SKM-1 (cell line): ENCODE measurements around the gene GALNT13.

Experiments used
- DNase-seq: peaks from one replicate; lab custom pipeline; 2025; ENCODE audit not compliant: unreplicated experiment; lab: John Stamatoyannopoulos, UW

GALNT13 gene

DNA sequence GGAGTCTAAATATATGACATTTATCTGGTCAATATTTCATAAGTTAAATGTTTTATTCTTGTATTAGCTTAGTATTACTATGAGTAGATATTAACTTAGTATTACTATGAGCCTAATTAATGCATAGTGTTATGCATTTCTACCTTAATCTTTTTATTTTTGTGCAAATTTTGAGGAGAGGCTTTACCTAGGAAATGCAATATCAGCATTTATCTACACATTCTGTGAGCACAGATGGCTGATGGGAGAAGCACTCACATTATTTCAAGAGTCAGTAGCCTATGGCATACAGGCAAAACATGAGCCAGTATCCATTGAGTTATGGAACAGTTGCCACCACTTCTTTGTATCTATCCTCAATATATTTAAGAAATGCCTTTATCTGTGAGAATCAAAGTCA lies 422.1 kb downstream of the GALNT13 start:
- no peak for DNase-seq

DNA sequence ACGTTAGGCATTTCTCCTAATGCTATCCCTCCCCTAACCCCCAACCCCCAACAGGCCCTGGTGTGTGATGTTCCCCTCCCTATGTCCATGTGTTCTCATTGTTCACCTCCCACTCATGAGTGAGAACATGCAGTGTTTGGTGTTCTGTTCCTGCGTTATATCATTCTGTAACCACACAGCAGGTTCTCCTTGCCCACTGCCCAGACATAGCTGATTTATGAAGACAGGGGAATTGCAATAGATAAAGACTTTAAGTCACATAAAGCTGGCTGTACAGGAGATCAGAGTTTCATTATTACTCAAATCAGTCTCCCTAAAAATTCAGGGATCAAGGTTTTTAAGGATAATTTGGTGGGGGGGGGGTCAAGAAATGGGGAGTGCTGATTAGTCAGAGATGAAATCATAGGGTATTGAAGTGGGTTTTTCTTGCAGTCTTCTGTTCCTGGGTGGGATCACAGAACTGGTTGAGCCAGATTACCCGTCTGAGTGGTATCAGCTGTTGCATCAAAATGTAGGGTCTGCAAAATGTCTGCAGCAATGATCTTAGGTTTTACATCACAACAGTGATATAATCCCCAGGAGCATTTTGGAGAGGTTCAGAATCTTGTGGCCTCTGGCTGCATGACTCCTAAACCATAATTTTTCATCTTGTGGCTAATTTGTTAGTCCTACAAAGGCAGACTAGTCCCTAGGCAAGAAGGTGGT lies 434.7 kb downstream of the GALNT13 start:
- no peak for DNase-seq

- no peak for DNase-seq
These were observed 435.3 kb downstream of the GALNT13 start for GRCh38 chr2:154307007-154307406.

GRCh38 chr2:154324601-154325000 lies 452.9 kb downstream of the GALNT13 start:
- no peak for DNase-seq

GRCh38 chr2:154329510-154329909 lies 457.8 kb downstream of the GALNT13 start:
- DNase-seq: no peak

DNA sequence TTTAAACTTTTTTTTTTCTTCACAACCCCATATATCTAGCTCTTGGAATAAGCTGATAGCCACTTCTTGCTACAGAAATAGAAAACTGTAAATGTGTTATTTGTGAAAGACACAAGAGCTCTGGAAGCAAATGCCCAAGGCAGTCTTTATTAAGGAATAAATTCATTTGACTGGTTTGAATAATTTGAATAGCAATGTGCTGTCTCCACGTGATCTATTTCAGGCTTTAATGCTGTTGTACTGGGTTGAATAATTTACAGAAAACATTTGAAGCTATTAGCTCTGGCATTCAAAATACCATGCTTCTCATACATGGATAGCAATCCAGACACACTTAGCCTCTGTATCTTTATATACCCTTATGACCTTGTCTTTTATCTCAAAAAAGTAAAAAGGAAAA lies 460.1 kb downstream of the GALNT13 start:
- DNase-seq: no peak

GRCh38 chr2:154336201-154336600 lies 464.5 kb downstream of the GALNT13 start:
- DNase-seq: no peak

- no peak for DNase-seq
These were observed 466.7 kb downstream of the GALNT13 start for GRCh38 chr2:154338352-154338967.

DNA sequence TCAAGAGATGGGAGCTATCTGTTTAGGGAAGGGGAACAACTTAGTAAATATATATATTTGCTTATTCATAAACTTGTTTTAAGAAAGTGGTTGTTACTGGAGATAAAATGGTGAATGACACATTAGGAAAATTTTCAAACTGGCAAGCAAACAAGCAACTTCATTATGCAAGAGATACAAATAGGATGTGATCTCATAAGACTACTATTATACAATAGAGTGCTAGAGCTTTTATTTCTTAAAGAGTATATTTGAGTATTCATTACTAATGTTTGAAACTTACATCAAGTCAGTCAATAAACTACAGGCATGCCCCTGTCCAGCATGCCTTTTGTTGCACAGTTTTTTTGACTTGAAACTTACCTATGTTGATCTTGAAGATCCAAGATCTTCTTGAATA lies 471.6 kb downstream of the GALNT13 start:
- DNase-seq: no peak

DNA sequence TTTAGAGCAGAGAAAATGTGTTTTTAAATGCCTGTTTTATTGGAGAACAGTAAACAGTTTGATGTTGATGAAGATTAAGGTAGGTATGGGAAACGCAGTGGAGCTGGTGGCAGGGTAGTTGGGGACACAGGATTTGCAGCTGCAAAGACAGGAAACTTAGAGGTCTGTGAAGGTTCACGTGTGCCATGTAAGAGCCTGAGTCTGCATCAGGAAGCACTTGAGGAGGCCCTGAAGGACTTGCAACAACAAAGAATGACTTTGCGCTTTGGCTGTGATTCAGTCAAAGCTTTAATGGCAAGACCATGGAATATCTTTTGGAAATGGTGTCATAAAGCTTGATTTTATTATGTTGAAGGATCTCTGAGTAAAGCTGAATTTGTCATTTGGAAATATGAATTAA lies 479.2 kb downstream of the GALNT13 start:
- DNase-seq: no peak

- no peak for DNase-seq
These were observed 489.6 kb downstream of the GALNT13 start for GRCh38 chr2:154361276-154361675.

DNA sequence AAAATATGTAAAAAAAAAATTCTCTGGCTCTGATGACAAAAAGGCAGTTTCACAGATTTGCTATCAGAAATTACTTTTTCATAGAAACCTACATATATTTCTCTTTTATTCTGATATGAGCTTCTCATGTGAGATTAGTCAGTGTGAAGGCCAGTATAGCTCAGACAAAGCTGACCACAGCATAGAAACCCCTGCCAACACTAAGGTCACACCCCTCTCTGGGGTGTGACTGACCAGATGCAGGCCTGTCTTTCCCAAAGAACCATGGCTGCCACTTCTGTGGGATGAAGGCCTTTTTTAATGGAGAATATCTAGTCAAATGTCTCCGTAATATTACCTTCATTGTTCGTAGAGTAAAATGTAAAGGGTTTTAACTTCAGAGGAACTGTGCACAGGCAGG lies 496.4 kb downstream of the GALNT13 start:
- DNase-seq: no peak

- DNase-seq: no peak
These were observed 499.2 kb downstream of the GALNT13 start for GRCh38 chr2:154370873-154371272.

- no peak for DNase-seq
These were observed 502.7 kb downstream of the GALNT13 start for GRCh38 chr2:154374416-154374815.

- DNase-seq: peak; percentile 7
These were observed 503.8 kb downstream of the GALNT13 start for GRCh38 chr2:154375579-154375931.

GRCh38 chr2:154381931-154382794 lies 510.4 kb downstream of the GALNT13 start:
- DNase-seq: no peak

DNA sequence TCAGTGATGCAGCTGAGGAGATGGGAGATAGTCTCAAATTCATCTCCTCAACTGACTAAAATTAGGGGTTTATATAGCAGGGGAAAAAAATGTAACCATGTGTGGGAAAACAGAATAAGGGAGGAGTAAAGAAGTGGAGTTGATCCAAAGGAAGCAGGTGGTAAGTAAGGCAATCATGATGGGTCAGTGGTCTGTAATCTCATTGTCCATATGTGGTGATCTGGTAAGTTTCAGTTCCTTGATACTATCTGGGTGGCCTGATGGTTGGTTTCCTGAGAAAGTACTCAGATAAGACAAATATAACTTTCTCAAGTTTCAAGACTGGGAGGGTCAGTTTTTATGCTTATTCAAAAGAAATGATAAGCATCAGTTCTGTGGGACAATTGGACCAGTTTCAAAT lies 514.5 kb downstream of the GALNT13 start:
- DNase-seq: no peak

DNA sequence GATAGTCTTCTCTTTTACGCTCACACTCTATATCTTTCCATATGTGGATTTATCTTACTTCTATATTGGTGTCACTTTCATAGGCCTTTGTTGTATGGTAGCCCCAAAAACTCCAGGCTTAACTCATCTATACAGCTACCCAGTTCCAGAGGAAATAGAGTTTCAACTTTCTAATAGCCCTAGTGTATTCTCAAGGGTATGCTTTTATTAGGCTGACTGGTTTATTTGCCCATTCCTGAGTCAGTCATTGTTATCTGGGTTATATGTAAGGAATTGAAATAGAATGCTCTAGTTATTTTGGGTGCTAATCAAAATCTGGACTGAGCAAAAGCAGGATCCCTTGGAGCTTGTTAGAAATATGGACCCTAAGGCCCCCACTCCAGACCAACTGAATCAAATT lies 519.3 kb downstream of the GALNT13 start:
- DNase-seq: no peak

GRCh38 chr2:154392256-154392655 lies 520.5 kb downstream of the GALNT13 start:
- no peak for DNase-seq

DNA sequence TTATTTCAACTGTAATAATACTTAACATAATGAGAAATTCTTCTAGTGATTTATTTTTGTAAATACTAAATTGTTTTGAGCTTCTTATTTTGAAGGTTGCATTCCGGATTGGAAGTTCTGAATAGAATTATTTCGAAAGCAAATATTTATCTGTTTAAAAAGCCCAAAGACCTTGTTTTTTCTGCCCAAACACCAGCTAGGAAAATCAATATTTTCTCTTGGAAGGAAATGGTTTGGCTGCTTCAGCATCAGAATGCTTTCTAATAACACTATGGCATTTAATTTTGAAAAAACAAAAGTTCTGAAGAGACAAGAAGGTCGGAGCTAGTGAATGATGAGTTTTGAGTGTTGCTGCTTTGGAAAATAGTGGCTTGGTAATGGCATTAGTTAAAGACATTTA lies 522.9 kb downstream of the GALNT13 start:
- DNase-seq: no peak

GRCh38 chr2:154400563-154401290 lies 529.0 kb downstream of the GALNT13 start:
- no peak for DNase-seq
